Measurements from ENCODE around the gene TMEM237.

GRCh38 chr2:201630577-201630976, 12.7 kb downstream of the TMEM237 start:
- TF ChIP-seq CTCF (IDR thresholded peaks at IDR 0.05) (no peak), NFYB (CRISPR knock-in tag; conservative IDR thresholded peaks at IDR 0.05; ENCODE audit: low read depth) (no peak), ESRRA (CRISPR knock-in tag; IDR thresholded peaks at IDR 0.05; ENCODE audit: borderline replicate concordance) (no peak), FOXK1 (CRISPR knock-in tag; IDR thresholded peaks at IDR 0.05) (no peak), USF2 (CRISPR knock-in tag; IDR thresholded peaks at IDR 0.05) (no peak), PREB (CRISPR knock-in tag; IDR thresholded peaks at IDR 0.05; ENCODE audit: borderline replicate concordance) (no peak), ZNF281 (CRISPR knock-in tag; IDR thresholded peaks at IDR 0.05) (no peak), TP53 (CRISPR knock-in tag; IDR thresholded peaks at IDR 0.05) (no peak), KAT7 (CRISPR knock-in tag; IDR thresholded peaks at IDR 0.05; ENCODE audit: borderline replicate concordance) (no peak), IRF1 (CRISPR knock-in tag; IDR thresholded peaks at IDR 0.05) (no peak), ZNF416 (CRISPR knock-in tag; IDR thresholded peaks at IDR 0.05) (no peak), ZNF263 (CRISPR knock-in tag; IDR thresholded peaks at IDR 0.05; ENCODE audit: low read depth) (no peak), SP1 (CRISPR knock-in tag; conservative IDR thresholded peaks at IDR 0.05) (no peak), SMAD3 (CRISPR knock-in tag; IDR thresholded peaks at IDR 0.05; ENCODE audit: borderline replicate concordance) (no peak)
